Tibial artery (tissue), 4 donors: Measurements from ENCODE around the gene MX1.

Source experiments
- DNase-seq, 2 donors: peaks; one replicate each; pipeline ENCODE4 v3.0.0-alpha.2; 2019
- H3K27ac ChIP-seq, 2 donors: fragments of 200-600 bp; sonication (generic) in 1 of 2; 1 replicate in 1 of 2; 2 replicates in 1 of 2; pipeline ENCODE4 v1.5.1; 2018 to 2019; ENCODE audit warnings: mild to moderate bottlenecking in 1 of 2
- H3K27me3 ChIP-seq, 2 donors: fragments of 200-600 bp; sonication (generic) in 1 of 2; one replicate each; pipeline versions ENCODE4 v1.5.1 to v1.6.0; 2016 to 2019
- H3K36me3 ChIP-seq, 3 donors: fragments of 200-600 bp; sonication (generic) in 2 of 3; one replicate each; pipeline ENCODE4 v1.5.1; 2016 to 2019; ENCODE audit warnings: mild to moderate bottlenecking in 2 of 3
- H3K4me1 ChIP-seq, 4 donors: fragments of 200-600 bp; sonication (generic) in 2 of 4; 1 replicate in 3 of 4; 2 replicates in 1 of 4; pipeline ENCODE4 v1.5.1; 2016 to 2019
- H3K4me3 ChIP-seq, 2 donors: fragments of 200-600 bp; sonication (generic) in 1 of 2; 1 replicate in 1 of 2; 2 replicates in 1 of 2; pipeline ENCODE4 v1.5.1; 2018 to 2019; ENCODE audit warnings: mild to moderate bottlenecking in 2 of 2
- H3K9me3 ChIP-seq, 3 donors: fragments of 200-600 bp; sonication (generic) in 1 of 3; one replicate each; pipeline ENCODE4 v1.5.1; 2016 to 2019
- intact Hi-C: fragments of 100-400 bp; cut with DNase I; formaldehyde crosslinking; loops from one replicate; pipeline ENCODE4 v1.15.0; 2023; ENCODE audit warnings: low total_unique reads
- TF ChIP-seq, protein P1 (sequence below), 2 experiments: fragments of 200-600 bp in 1 of 2; fragments of 450-650 bp in 1 of 2; IDR thresholded peaks; one replicate each; pipeline ENCODE4 v1.5.1; 2017 to 2019; ENCODE audit warnings: antibody characterized with exemption in 2 of 2, mild to moderate bottlenecking in 1 of 2, moderate library complexity in 1 of 2

MX1 gene

DNA sequence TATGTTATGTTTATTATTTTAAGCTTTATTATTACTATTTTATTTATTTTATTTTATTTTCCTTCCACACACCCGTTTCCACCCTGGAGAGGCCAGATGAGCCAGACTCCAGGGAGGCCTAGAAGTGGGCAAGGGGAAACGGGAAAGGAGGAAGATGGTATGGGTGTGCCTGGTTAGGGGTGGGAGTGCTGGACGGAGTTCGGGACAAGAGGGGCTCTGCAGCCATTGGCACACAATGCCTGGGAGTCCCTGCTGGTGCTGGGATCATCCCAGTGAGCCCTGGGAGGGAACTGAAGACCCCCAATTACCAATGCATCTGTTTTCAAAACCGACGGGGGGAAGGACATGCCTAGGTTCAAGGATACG lies 468 bp upstream of the MX1 start:
- TF ChIP-seq, protein P1, sequence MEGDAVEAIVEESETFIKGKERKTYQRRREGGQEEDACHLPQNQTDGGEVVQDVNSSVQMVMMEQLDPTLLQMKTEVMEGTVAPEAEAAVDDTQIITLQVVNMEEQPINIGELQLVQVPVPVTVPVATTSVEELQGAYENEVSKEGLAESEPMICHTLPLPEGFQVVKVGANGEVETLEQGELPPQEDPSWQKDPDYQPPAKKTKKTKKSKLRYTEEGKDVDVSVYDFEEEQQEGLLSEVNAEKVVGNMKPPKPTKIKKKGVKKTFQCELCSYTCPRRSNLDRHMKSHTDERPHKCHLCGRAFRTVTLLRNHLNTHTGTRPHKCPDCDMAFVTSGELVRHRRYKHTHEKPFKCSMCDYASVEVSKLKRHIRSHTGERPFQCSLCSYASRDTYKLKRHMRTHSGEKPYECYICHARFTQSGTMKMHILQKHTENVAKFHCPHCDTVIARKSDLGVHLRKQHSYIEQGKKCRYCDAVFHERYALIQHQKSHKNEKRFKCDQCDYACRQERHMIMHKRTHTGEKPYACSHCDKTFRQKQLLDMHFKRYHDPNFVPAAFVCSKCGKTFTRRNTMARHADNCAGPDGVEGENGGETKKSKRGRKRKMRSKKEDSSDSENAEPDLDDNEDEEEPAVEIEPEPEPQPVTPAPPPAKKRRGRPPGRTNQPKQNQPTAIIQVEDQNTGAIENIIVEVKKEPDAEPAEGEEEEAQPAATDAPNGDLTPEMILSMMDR (IDR thresholded peaks at IDR 0.05): no peak
- Histone ChIP-seq H3K27ac (peak overlapping the region; percentile 72 to 73), H3K27me3 (no peaks in the 10 kb centered on the region), H3K4me1 (peaks cover 0 to 22% (median 13%) of the 10 kb centered on the region in 4 donors), H3K4me3 (peak overlapping the region; percentile 59 to 82), H3K9me3 (no peaks in the 10 kb centered on the region), H3K36me3 (peaks cover 0 to 9% (median 5%) of the 10 kb centered on the region in 3 donors)
- intact Hi-C loops: no loop called here
- peak in 1 of 2 donors; percentile 63 for DNase-seq

DNA sequence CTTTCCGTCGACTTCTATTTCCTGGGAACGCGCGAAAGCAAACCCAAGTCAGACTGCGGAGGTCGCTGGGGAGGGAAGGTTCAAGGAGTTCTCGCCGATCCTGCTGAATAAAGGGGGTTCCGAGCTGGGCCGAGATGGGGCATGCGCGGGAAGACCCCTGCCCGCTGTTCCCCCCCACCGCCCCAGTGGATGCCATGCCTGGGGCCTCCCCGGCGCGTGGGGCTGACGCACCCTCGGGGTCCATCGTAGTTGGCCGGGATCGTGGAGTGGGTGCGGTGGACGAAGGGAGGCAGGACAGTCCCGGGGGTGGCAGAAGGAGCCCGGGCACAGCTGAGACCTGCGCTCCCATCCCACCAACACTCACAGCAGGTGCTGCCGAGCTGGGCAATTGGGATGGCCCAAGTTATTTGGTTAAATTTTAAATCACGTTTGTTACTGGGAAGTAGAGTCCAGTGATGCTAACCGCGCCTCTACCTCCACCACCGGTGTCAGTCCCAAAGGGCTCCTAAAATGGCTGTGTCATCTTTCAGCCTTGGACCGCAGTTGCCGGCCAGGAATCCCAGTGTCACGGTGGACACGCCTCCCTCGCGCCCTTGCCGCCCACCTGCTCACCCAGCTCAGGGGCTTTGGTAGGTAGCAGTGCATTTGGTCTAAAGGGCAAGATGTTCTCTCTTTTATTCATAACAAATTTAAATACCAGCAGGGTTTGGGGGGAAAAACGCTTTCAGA lies 801 bp downstream of the MX1 start:
- Histone ChIP-seq H3K9me3 (no peaks in the 10 kb centered on the region), H3K27me3 (no peaks in the 10 kb centered on the region), H3K4me1 (peaks cover 0 to 17% (median 12%) of the 10 kb centered on the region in 4 donors), H3K4me3 (peak overlapping the region; percentile 59 to 82), H3K27ac (peak overlapping the region; percentile 72 to 73), H3K36me3 (peaks cover 1 to 12% (median 8%) of the 10 kb centered on the region in 3 donors)
- intact Hi-C loops: no loop called here
- TF ChIP-seq, protein P1 (IDR thresholded peaks at IDR 0.05): no peak
- DNase-seq: peak in 1 of 2 donors; percentile 62

DNA sequence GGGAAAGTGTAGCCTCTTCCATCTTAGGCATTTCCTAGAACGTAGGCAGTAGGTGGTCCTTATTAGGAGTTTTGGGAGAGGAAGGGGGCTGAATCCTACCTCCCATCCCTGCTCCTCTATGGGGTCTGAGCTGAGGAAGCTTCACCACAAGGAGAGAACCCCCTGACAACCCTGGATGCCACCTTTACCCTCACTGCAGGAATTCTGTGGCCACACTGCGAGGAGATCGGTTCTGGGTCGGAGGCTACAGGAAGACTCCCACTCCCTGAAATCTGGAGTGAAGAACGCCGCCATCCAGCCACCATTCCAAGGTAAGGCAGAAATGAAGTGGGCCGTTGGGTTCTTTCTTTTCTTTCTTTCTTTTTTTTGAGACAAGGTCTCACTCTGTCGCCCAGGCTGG lies 1.5 kb downstream of the MX1 start:
- H3K4me1 ChIP-seq: peaks cover 0 to 17% (median 12%) of the 10 kb centered on the region in 4 donors
- intact Hi-C loops: no loop called here
- H3K36me3 ChIP-seq: peaks cover 8 to 19% (median 14%) of the 10 kb centered on the region in 3 donors
- no peaks in the 10 kb centered on the region for H3K9me3 ChIP-seq
- H3K27me3 ChIP-seq: no peaks in the 10 kb centered on the region
- H3K27ac ChIP-seq: no peak overlapping the region
- TF ChIP-seq, protein P1 (IDR thresholded peaks at IDR 0.05): no peak
- DNase-seq: peak in 1 of 2 donors; percentile 25
- H3K4me3 ChIP-seq: no peak overlapping the region

DNA sequence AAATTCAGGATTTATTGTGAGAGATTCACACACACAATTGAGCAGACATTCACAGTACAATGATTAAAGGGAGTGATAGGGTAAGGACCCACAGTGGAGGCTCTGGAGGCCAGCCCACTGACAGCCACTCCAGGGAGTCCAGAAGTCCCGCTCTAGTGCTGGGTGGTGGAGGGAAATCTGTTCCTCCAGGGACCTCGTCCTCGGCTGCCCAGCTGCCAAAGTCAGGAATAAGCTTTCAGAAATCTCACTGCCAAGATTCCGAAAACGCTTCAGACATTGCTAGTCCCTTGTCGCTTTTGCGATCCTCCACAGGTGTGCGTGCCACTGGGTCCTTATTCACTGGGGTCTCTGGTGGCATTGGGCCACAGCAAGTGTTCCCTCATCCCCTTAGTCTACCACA lies 2.3 kb downstream of the MX1 start:
- peaks cover 0 to 17% (median 12%) of the 10 kb centered on the region in 4 donors for H3K4me1 ChIP-seq
- no peaks in the 10 kb centered on the region for H3K27me3 ChIP-seq
- H3K4me3 ChIP-seq: no peak overlapping the region
- no peaks in the 10 kb centered on the region for H3K9me3 ChIP-seq
- H3K36me3 ChIP-seq: peaks cover 16 to 27% (median 22%) of the 10 kb centered on the region in 3 donors
- intact Hi-C loops: no loop called here
- H3K27ac ChIP-seq: no peak overlapping the region
- TF ChIP-seq, protein P1 (IDR thresholded peaks at IDR 0.05): no peak
- DNase-seq: peak in 1 of 2 donors; percentile 51

DNA sequence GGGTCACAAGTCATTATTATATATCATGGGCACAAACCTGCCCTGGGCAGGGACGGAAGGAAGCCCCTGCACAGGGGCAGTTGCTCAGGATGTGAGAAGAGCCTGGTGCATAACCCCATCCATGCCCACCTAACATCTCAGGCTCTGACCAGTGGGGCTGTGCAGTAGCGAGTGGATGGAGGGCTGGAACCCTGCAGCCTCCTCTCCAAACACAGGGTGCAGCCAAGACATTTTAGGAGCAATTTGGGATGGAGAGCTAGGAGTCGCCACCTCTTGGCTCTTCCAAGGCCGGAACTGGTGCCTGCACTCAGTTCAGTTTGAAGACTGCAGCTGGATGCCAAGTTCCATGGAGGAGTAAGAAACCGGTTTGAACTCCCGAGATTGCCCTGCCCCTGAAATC lies 2.8 kb downstream of the MX1 start:
- intact Hi-C loops: no loop called here
- TF ChIP-seq, protein P1 (IDR thresholded peaks at IDR 0.05): no peak

More for the DNA sequence above, 2.8 kb downstream of the MX1 start:
- no peaks in the 10 kb centered on the region for H3K27me3 ChIP-seq
- no peak overlapping the region for H3K27ac ChIP-seq
- H3K36me3 ChIP-seq: peaks cover 21 to 32% (median 27%) of the 10 kb centered on the region in 3 donors
- H3K4me1 ChIP-seq: peaks cover 0 to 17% (median 12%) of the 10 kb centered on the region in 4 donors
- DNase-seq: peak in 1 of 2 donors; percentile 51
- H3K9me3 ChIP-seq: peaks cover 0 to 1% (median 0%) of the 10 kb centered on the region in 3 donors
- H3K4me3 ChIP-seq: no peak overlapping the region
